Measurements from ENCODE around the gene DGKD.

Gene DGKD

GRCh38 chr2:233503947-233504637, 149.8 kb downstream of the DGKD start:
- no peak overlapping the region for H3K27ac ChIP-seq
- H3K27me3 ChIP-seq = no peaks in the 10 kb centered on the region
- H3K4me1 ChIP-seq (ENCODE audit: control insufficient read depth in 1 of 2, insufficient read depth in 1 of 2, low read depth in 1 of 2, low read length in 1 of 2) = no peaks in the 10 kb centered on the region
- no peaks in the 10 kb centered on the region for H3K36me3 ChIP-seq
- H3K4me3 ChIP-seq (ENCODE audit: low read depth in 1 of 2, low read length in 1 of 2) = no peak overlapping the region
- no peak for TF ChIP-seq CTCF (IDR thresholded peaks at IDR 0.05)
- H3K9me3 ChIP-seq = no peaks in the 10 kb centered on the region

GRCh38 chr2:233513953-233514655, 159.8 kb downstream of the DGKD start:
- Histone ChIP-seq H3K4me1 (ENCODE audit: control insufficient read depth in 1 of 2, insufficient read depth in 1 of 2, low read depth in 1 of 2, low read length in 1 of 2) (no peaks in the 10 kb centered on the region), H3K27me3 (no peaks in the 10 kb centered on the region), H3K4me3 (ENCODE audit: low read depth in 1 of 2, low read length in 1 of 2) (no peak overlapping the region), H3K36me3 (no peaks in the 10 kb centered on the region), H3K9me3 (no peaks in the 10 kb centered on the region), H3K27ac (no peak overlapping the region)
- no peak for TF ChIP-seq CTCF (IDR thresholded peaks at IDR 0.05)

GRCh38 chr2:233519787-233520611, 165.7 kb downstream of the DGKD start:
- Histone ChIP-seq H3K27me3 (no peaks in the 10 kb centered on the region), H3K4me3 (ENCODE audit: low read depth in 1 of 2, low read length in 1 of 2) (no peak overlapping the region), H3K4me1 (ENCODE audit: control insufficient read depth in 1 of 2, insufficient read depth in 1 of 2, low read depth in 1 of 2, low read length in 1 of 2) (no peaks in the 10 kb centered on the region), H3K27ac (no peak overlapping the region), H3K36me3 (no peaks in the 10 kb centered on the region), H3K9me3 (no peaks in the 10 kb centered on the region)
- no peak for TF ChIP-seq CTCF (IDR thresholded peaks at IDR 0.05)
